GM21423 (cell line): Measurements from ENCODE around the gene GAK.

Source experiments
- ATAC-seq: cut with Tn5 transposase; IDR thresholded peaks from one replicate; pipeline ENCODE4 v1.9.1; 2021; ENCODE audit warnings: mild to moderate bottlenecking, moderate library complexity; ENCODE audit not compliant: unreplicated experiment

GAK gene

DNA sequence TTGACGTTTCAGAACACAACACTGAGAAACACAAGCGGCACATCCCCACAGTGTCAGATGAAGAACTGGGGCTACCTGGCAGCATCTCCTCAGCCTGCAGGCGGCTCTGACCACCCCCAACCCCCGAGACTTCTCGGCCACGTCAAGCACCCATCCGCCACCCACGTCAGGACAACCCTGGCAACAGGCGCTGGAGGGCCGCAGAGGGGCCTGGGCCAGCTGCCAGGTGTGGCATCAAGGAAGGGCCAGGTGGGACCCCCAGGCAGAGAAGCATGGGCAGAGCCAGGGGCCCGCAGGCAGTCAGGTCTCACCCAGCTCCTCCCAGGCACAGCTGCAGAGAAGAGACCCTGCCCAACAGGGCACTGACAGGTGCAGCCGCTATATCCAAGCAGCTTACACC is 22.3 kb downstream of the GAK start:
- ATAC-seq: no peak

DNA sequence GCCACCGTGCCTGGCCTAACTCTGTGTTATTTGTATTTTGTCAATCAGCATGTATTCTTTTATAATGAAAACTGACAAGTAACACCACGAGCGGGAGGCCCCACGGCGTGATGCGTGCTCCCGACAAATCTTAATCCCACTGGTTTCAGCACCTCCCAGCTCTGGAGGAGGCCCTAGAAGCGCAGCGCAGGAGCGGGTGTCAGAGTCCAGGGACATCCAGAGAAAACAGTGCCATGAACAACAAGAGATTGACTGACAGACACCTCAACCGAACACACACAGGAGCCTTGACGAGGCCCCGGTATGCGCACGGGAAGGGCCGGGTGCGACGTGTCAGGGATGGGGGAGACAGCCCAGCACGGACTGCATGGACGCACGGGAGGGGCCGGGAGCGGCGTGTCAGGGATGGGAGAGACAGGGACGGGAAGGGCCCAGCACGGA is 23.0 kb downstream of the GAK start:
- ATAC-seq: no peak

- no peak for ATAC-seq
Measured at GRCh38 chr4:907691-908425, 24.3 kb downstream of the GAK start.

DNA sequence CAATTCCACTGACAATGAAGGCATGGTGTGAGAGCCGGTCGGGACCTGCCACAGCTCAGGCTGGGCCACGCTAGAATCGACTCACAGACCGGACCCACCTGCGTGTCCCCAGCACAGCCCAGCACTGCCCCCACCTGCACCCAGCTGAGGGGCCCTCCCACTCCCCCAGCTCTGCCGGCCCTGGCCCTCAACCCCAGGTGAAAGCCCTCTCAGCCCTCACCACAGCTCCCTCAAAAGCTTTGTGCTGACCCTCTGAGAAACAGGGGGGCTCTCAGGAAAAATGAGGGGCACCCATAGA is 25.1 kb downstream of the GAK start:
- no peak for ATAC-seq

DNA sequence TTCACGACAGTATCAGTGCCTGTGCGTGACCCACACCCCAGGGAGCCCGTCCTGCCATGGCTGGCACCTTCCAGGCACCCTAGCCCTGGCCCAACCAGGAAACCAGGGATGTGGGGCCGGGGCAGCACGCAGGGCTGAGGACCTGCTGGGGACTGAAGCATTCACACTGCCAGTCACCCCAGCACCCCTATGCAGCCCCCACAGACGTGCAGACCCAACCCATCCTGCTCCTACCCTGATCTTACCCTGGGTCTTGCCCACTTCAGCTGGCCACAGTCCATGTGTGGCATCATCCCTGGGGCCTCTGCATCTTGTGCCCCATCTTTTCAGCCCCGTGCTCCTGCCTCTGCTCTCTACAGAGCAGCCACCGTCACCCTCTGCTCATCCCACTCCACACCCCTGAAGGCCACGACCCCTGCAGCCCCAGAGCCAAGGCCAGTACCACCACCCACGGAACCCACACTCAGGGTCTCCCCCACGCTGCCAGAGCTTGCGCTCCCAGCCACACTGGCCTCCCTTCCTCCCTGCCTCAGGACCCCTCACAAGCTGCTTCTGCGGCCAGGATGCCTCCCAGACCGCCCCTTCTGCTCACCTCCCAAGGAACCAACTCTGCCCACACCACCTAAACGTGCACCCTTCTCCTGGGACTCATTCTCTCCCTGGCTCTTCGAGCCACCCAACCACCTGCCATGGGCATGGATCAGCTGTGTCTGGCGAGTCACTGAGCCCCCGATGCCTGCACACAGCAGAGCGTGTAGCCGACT is 25.6 kb downstream of the GAK start:
- no peak for ATAC-seq

GRCh38 chr4:905485-906338 is 26.4 kb downstream of the GAK start:
- no peak for ATAC-seq

GRCh38 chr4:903066-904046 is 28.8 kb downstream of the GAK start:
- ATAC-seq: no peak

GRCh38 chr4:901192-901910 is 30.8 kb downstream of the GAK start:
- ATAC-seq: no peak

GRCh38 chr4:900721-901120 is 31.4 kb downstream of the GAK start:
- ATAC-seq: no peak

- ATAC-seq: no peak
Measured at GRCh38 chr4:900073-900472, 32.0 kb downstream of the GAK start.

GRCh38 chr4:899556-899906 is 32.6 kb downstream of the GAK start:
- no peak for ATAC-seq

GRCh38 chr4:898869-899555 is 33.1 kb downstream of the GAK start:
- ATAC-seq: no peak

DNA sequence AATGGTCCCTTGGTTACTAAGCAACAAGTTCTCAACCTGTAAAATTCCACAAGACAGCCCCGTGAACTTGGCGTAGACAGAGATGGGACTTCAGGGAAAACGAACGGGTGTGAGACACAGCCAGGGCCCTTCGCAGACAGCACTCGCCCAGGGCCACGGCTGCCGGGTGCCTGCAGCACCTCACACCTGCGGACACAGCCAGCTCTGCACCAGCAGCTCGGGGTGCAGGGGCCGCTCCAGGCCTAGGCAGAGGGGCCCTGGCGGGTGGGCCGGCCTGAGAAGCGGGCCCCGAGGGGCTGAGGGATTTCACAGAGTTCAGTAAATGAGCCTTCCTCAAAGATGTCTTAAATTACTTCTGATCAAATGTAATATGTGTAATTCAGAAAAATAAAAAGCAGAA is 34.0 kb downstream of the GAK start:
- no peak for ATAC-seq

- no peak for ATAC-seq
Measured at GRCh38 chr4:896630-897029, 35.5 kb downstream of the GAK start.

DNA sequence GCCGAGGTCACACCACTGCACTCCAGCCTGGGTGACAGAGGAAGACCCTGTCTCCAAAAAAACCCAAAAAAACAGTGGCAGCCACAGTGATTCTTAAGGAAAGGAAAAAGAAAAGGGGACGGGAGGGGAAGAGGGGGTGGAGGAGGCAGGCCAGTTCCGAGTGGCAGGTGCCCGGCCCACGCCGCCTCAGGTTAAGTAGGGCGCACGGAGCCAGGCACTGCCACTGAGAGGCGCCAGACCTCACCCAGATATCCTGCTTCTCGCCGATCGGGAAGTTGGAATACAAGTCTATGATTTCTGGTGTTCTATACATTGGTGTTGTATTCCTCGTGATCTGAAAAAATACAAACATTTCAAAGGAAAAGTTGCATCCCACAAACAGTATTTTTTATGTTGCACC is 35.9 kb downstream of the GAK start:
- ATAC-seq: no peak

GRCh38 chr4:895596-895995 is 36.5 kb downstream of the GAK start:
- no peak for ATAC-seq

DNA sequence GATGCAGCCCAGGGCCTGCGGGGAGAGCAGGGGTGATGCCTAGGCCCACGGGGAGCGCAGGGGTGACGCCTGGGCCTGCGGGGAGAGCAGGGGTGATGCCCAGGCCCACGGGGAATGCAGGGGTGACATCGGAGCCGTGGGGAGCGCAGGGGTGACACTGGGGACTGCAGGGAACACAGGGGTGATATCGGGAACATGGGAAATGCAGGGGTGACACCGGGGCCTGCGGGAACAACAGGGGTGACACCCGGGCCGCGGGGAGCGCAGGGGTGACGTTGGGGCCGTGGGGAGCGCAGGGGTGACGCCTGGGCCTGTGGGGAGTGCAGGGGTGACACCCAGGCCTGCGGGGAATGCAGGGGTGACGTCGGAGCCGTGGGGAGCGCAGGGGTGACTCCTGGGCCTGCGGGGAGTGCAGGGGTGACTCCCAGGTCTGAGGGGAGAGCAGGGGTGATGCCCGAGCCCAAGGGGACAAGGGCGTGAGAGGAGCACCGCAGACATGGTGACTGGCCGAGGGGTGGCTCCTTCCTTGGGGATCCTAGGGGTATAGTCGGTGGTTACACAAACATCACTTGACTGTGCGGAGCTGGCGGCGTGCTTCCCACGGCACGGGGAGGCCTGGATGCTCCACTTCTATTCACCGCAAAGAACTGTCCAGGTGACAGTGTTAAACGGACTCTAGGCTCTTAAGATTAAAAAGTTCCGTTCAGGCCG is 38.0 kb downstream of the GAK start:
- ATAC-seq: no peak

GRCh38 chr4:893276-893994 is 38.7 kb downstream of the GAK start:
- ATAC-seq: no peak
